ENCODE results near the gene LLGL2.

Gene LLGL2

GRCh38 chr17:75486151-75486550 is 39.3 kb upstream of the LLGL2 start:
- WGBS (ENCODE audit: extremely low coverage, insufficient coverage, low lambda C conversion rate): no CpG with 5 or more reads among the region's 14 CpGs
- H3K23ac ChIP-seq (ENCODE audit: low read length): no peak overlapping the region
- no peak overlapping the region for H4K8ac ChIP-seq (ENCODE audit: low read depth, low read length)
- H4K5ac ChIP-seq (ENCODE audit: low read length): no peak overlapping the region
- H3K18ac ChIP-seq (ENCODE audit: low read length): no peak overlapping the region
- no peak overlapping the region for H2BK15ac ChIP-seq (replicated peaks; ENCODE audit: low read depth)
- no peak overlapping the region for H3K4ac ChIP-seq (ENCODE audit: low read depth, low read length)
- no peak overlapping the region for H3K4me2 ChIP-seq (ENCODE audit: low read length)
- no peak overlapping the region for H3K56ac ChIP-seq (ENCODE audit: low read length)
- peaks cover 2% of the 10 kb centered on the region for H3K79me1 ChIP-seq (ENCODE audit: low read length)
- no peak overlapping the region for H2AK5ac ChIP-seq (ENCODE audit: low read length)
- no peak overlapping the region for H3K27ac ChIP-seq (ENCODE audit: low read depth, low read length)
- no peak overlapping the region for H2BK120ac ChIP-seq (ENCODE audit: low read depth, low read length)
- H3K36me3 ChIP-seq (ENCODE audit: control insufficient read depth, insufficient read depth, low read length): no peaks in the 10 kb centered on the region
- H3K9ac ChIP-seq (ENCODE audit: low read length): no peak overlapping the region
- H2BK5ac ChIP-seq (ENCODE audit: low read length): no peak overlapping the region
- H3K4me1 ChIP-seq (ENCODE audit: control insufficient read depth, low read depth, low read length): peaks cover 3% of the 10 kb centered on the region
- no peaks in the 10 kb centered on the region for H3K79me2 ChIP-seq (ENCODE audit: control insufficient read depth, insufficient read depth, low read length)
- no peak for DNase-seq
- H3K27me3 ChIP-seq (ENCODE audit: insufficient read depth, low read length, poor library complexity): no peaks in the 10 kb centered on the region
- H3K4me3 ChIP-seq (ENCODE audit: low read length): no peak overlapping the region

- H2AK5ac ChIP-seq (ENCODE audit: low read length): no peak overlapping the region
- no peak overlapping the region for H3K9ac ChIP-seq (ENCODE audit: low read length)
- H3K18ac ChIP-seq (ENCODE audit: low read length): no peak overlapping the region
- no peak overlapping the region for H2BK120ac ChIP-seq (ENCODE audit: low read depth, low read length)
- no peak overlapping the region for H3K56ac ChIP-seq (ENCODE audit: low read length)
- H4K5ac ChIP-seq (ENCODE audit: low read length): no peak overlapping the region
- no peak overlapping the region for H3K4ac ChIP-seq (ENCODE audit: low read depth, low read length)
- H3K27ac ChIP-seq (ENCODE audit: low read depth, low read length): no peak overlapping the region
- H3K4me2 ChIP-seq (ENCODE audit: low read length): no peak overlapping the region
- H2BK5ac ChIP-seq (ENCODE audit: low read length): no peak overlapping the region
- no peak overlapping the region for H2BK15ac ChIP-seq (replicated peaks; ENCODE audit: low read depth)
- peaks cover 2% of the 10 kb centered on the region for H3K79me1 ChIP-seq (ENCODE audit: low read length)
- WGBS (ENCODE audit: extremely low coverage, insufficient coverage, low lambda C conversion rate): no CpG with 5 or more reads among the region's 5 CpGs
- no peak overlapping the region for H4K8ac ChIP-seq (ENCODE audit: low read depth, low read length)
- H3K36me3 ChIP-seq (ENCODE audit: control insufficient read depth, insufficient read depth, low read length): no peaks in the 10 kb centered on the region
- DNase-seq: no peak
- no peak overlapping the region for H3K4me3 ChIP-seq (ENCODE audit: low read length)
- no peaks in the 10 kb centered on the region for H3K4me1 ChIP-seq (ENCODE audit: control insufficient read depth, low read depth, low read length)
- H3K27me3 ChIP-seq (ENCODE audit: insufficient read depth, low read length, poor library complexity): no peaks in the 10 kb centered on the region
- H3K79me2 ChIP-seq (ENCODE audit: control insufficient read depth, insufficient read depth, low read length): no peaks in the 10 kb centered on the region
- H3K23ac ChIP-seq (ENCODE audit: low read length): no peak overlapping the region
These were observed 38.5 kb upstream of the LLGL2 start for GRCh38 chr17:75486951-75487350.

- Histone ChIP-seq H3K36me3 (ENCODE audit: control insufficient read depth, insufficient read depth, low read length) (no peaks in the 10 kb centered on the region), H2BK15ac (replicated peaks; ENCODE audit: low read depth) (no peak overlapping the region), H3K4me3 (ENCODE audit: low read length) (no peak overlapping the region), H3K18ac (ENCODE audit: low read length) (no peak overlapping the region), H2AK5ac (ENCODE audit: low read length) (no peak overlapping the region), H4K8ac (ENCODE audit: low read depth, low read length) (no peak overlapping the region), H3K23ac (ENCODE audit: low read length) (no peak overlapping the region), H3K79me2 (ENCODE audit: control insufficient read depth, insufficient read depth, low read length) (no peaks in the 10 kb centered on the region), H3K4ac (ENCODE audit: low read depth, low read length) (no peak overlapping the region), H3K79me1 (ENCODE audit: low read length) (peaks cover 1% of the 10 kb centered on the region), H3K56ac (ENCODE audit: low read length) (no peak overlapping the region), H3K4me2 (ENCODE audit: low read length) (no peak overlapping the region), H3K4me1 (ENCODE audit: control insufficient read depth, low read depth, low read length) (no peaks in the 10 kb centered on the region), H3K27ac (ENCODE audit: low read depth, low read length) (no peak overlapping the region), H2BK5ac (ENCODE audit: low read length) (no peak overlapping the region), H3K9ac (ENCODE audit: low read length) (no peak overlapping the region), H4K5ac (ENCODE audit: low read length) (no peak overlapping the region), H3K27me3 (ENCODE audit: insufficient read depth, low read length, poor library complexity) (no peaks in the 10 kb centered on the region), H2BK120ac (ENCODE audit: low read depth, low read length) (no peak overlapping the region)
- no CpG with 5 or more reads among the region's 12 CpGs for WGBS (ENCODE audit: extremely low coverage, insufficient coverage, low lambda C conversion rate)
- peak; percentile 41 for DNase-seq
These were observed 38.0 kb upstream of the LLGL2 start for GRCh38 chr17:75487351-75488070.

GRCh38 chr17:75488693-75489510 is 36.6 kb upstream of the LLGL2 start:
- Histone ChIP-seq H3K79me2 (ENCODE audit: control insufficient read depth, insufficient read depth, low read length) (no peaks in the 10 kb centered on the region), H2BK120ac (ENCODE audit: low read depth, low read length) (no peak overlapping the region), H3K27me3 (ENCODE audit: insufficient read depth, low read length, poor library complexity) (no peaks in the 10 kb centered on the region), H3K4me3 (ENCODE audit: low read length) (no peak overlapping the region), H4K8ac (ENCODE audit: low read depth, low read length) (no peak overlapping the region), H3K18ac (ENCODE audit: low read length) (no peak overlapping the region), H3K56ac (ENCODE audit: low read length) (no peak overlapping the region), H3K23ac (ENCODE audit: low read length) (no peak overlapping the region), H4K5ac (ENCODE audit: low read length) (no peak overlapping the region), H3K9ac (ENCODE audit: low read length) (no peak overlapping the region), H3K4me2 (ENCODE audit: low read length) (no peak overlapping the region), H3K79me1 (ENCODE audit: low read length) (no peaks in the 10 kb centered on the region), H3K36me3 (ENCODE audit: control insufficient read depth, insufficient read depth, low read length) (peaks cover 2% of the 10 kb centered on the region), H2BK5ac (ENCODE audit: low read length) (no peak overlapping the region), H3K27ac (ENCODE audit: low read depth, low read length) (no peak overlapping the region), H2BK15ac (replicated peaks; ENCODE audit: low read depth) (no peak overlapping the region), H3K4ac (ENCODE audit: low read depth, low read length) (no peak overlapping the region), H3K4me1 (ENCODE audit: control insufficient read depth, low read depth, low read length) (no peaks in the 10 kb centered on the region), H2AK5ac (ENCODE audit: low read length) (no peak overlapping the region)
- DNase-seq: no peak
- WGBS (ENCODE audit: extremely low coverage, insufficient coverage, low lambda C conversion rate): no CpG with 5 or more reads among the region's 24 CpGs

- DNase-seq: no peak
- Histone ChIP-seq H3K9ac (ENCODE audit: low read length) (no peak overlapping the region), H3K27me3 (ENCODE audit: insufficient read depth, low read length, poor library complexity) (no peaks in the 10 kb centered on the region), H3K4me1 (ENCODE audit: control insufficient read depth, low read depth, low read length) (no peaks in the 10 kb centered on the region), H3K27ac (ENCODE audit: low read depth, low read length) (no peak overlapping the region), H3K23ac (ENCODE audit: low read length) (no peak overlapping the region), H3K18ac (ENCODE audit: low read length) (no peak overlapping the region), H2BK5ac (ENCODE audit: low read length) (no peak overlapping the region), H3K4me3 (ENCODE audit: low read length) (no peak overlapping the region), H2BK15ac (replicated peaks; ENCODE audit: low read depth) (no peak overlapping the region), H4K8ac (ENCODE audit: low read depth, low read length) (no peak overlapping the region), H3K36me3 (ENCODE audit: control insufficient read depth, insufficient read depth, low read length) (peaks cover 2% of the 10 kb centered on the region), H4K5ac (ENCODE audit: low read length) (no peak overlapping the region), H2AK5ac (ENCODE audit: low read length) (no peak overlapping the region), H3K4ac (ENCODE audit: low read depth, low read length) (no peak overlapping the region), H3K4me2 (ENCODE audit: low read length) (no peak overlapping the region), H3K79me1 (ENCODE audit: low read length) (no peaks in the 10 kb centered on the region), H3K79me2 (ENCODE audit: control insufficient read depth, insufficient read depth, low read length) (no peaks in the 10 kb centered on the region), H2BK120ac (ENCODE audit: low read depth, low read length) (no peak overlapping the region), H3K56ac (ENCODE audit: low read length) (no peak overlapping the region)
- no CpG with 5 or more reads among the region's 14 CpGs for WGBS (ENCODE audit: extremely low coverage, insufficient coverage, low lambda C conversion rate)
These were observed 36.0 kb upstream of the LLGL2 start for GRCh38 chr17:75489511-75489955.

Data from mesendoderm (in vitro differentiated cells).